ENCODE measurements around the gene PTPRN2. TPM values are rescaled to one million over a fixed set of nuclear protein-coding genes. Genes with fewer than 3 reads are reported as not detected.
A peak's percentile ranks its signal among the peaks of the same experiment; 100 is the strongest.

Gene PTPRN2
- total RNA-seq, 5 donors from 2014 or later (not counting 1 experiment from before 2014, with no cell fraction given), result 0.60 to 1.7 (median 0.82) TPM

- POLR2A ChIA-PET, result no interaction called here
- WGBS (ENCODE audit: insufficient coverage), result 88% methylated on average over 15 of the region's 18 CpGs
- CTCF ChIA-PET, result no interaction called here
Measured at GRCh38 chr7:157907091-157907490, 680.5 kb downstream of the PTPRN2 start.

GRCh38 chr7:157906583-157906982 lies 681.0 kb downstream of the PTPRN2 start:
- H3K27ac Mint-ChIP-seq, result no peak overlapping the region

More at GRCh38 chr7:157907091-157907490, 680.5 kb downstream of the PTPRN2 start:
- peaks cover 0 to 4% of the 10 kb centered on the region in 2 experiments for H3K4me1 ChIP-seq (ENCODE audit: control insufficient read depth in 1 of 2, extremely low read depth in 1 of 2, insufficient read depth in 2 of 2, low read length in 2 of 2)
- no peak overlapping the region for H3K27ac Mint-ChIP-seq
- H3K27me3 ChIP-seq (replicated peaks in 1 of 2; ENCODE audit: control insufficient read depth in 2 of 2, extremely low read depth in 1 of 2, insufficient read depth in 2 of 2, low read length in 1 of 2), result peaks cover 0 to 9% of the 10 kb centered on the region in 2 experiments
- DNase-seq (no peak), ATAC-seq (replicated peaks in 1 of 4) (no peak)
- no peak overlapping the region for H3K4me3 ChIP-seq (ENCODE audit: control insufficient read depth in 1 of 2, extremely low read depth in 1 of 2, low read length in 1 of 2)
- no peak overlapping the region for H3K4me3 Mint-ChIP-seq
- no peaks in the 10 kb centered on the region for H3K36me3 Mint-ChIP-seq
- peaks cover 0 to 6% (median 0%) of the 10 kb centered on the region in 3 donors for H3K9me3 Mint-ChIP-seq
- no peaks in the 10 kb centered on the region for H3K4me1 Mint-ChIP-seq
- H3K36me3 ChIP-seq (ENCODE audit: control insufficient read depth in 2 of 2, extremely low read depth in 1 of 2, insufficient read depth in 1 of 2, low read length in 1 of 2), result no peaks in the 10 kb centered on the region
- no peak overlapping the region for H3K27ac ChIP-seq (ENCODE audit: low read length)
- no peaks in the 10 kb centered on the region for H3K27me3 Mint-ChIP-seq
- no peaks in the 10 kb centered on the region for H3K9me3 ChIP-seq

GRCh38 chr7:157905651-157906461 lies 681.8 kb downstream of the PTPRN2 start:
- Histone ChIP-seq H3K4me3 (ENCODE audit: control insufficient read depth in 1 of 2, extremely low read depth in 1 of 2, low read length in 1 of 2) (no peak overlapping the region), H3K27me3 (replicated peaks in 1 of 2; ENCODE audit: control insufficient read depth in 2 of 2, extremely low read depth in 1 of 2, insufficient read depth in 2 of 2, low read length in 1 of 2) (peaks cover 0 to 9% of the 10 kb centered on the region in 2 experiments), H3K36me3 (ENCODE audit: control insufficient read depth in 2 of 2, extremely low read depth in 1 of 2, insufficient read depth in 1 of 2, low read length in 1 of 2) (no peaks in the 10 kb centered on the region), H3K27ac (ENCODE audit: low read length) (no peak overlapping the region), H3K9me3 (no peaks in the 10 kb centered on the region), H3K4me1 (ENCODE audit: control insufficient read depth in 1 of 2, extremely low read depth in 1 of 2, insufficient read depth in 2 of 2, low read length in 2 of 2) (peaks cover 0 to 4% of the 10 kb centered on the region in 2 experiments)
- ChIA-PET POLR2A (interaction anchor here in 1 of 2 donors (0.6 kb wide), 1 partner anchor 22 kb away, joined by 10 read pairs; no protein-coding TSS in a partner anchor), CTCF (interaction anchor here in 1 of 2 donors (0.5 kb wide), 1 partner anchor 11 kb away, joined by 3 read pairs; no protein-coding TSS in a partner anchor)
- H3K4me1 Mint-ChIP-seq, result no peaks in the 10 kb centered on the region
- DNase-seq, result no peak
- H3K4me3 Mint-ChIP-seq, result no peak overlapping the region
- H3K9me3 Mint-ChIP-seq, result no peaks in the 10 kb centered on the region
- no peak overlapping the region for H3K27ac Mint-ChIP-seq
- 41% methylated on average over 11 of the region's 20 CpGs for WGBS (ENCODE audit: insufficient coverage)
- H3K36me3 Mint-ChIP-seq, result no peaks in the 10 kb centered on the region
- no peaks in the 10 kb centered on the region for H3K27me3 Mint-ChIP-seq
- ATAC-seq (replicated peaks in 1 of 4), result no peak

More at GRCh38 chr7:157906583-157906982, 681.0 kb downstream of the PTPRN2 start:
- Histone ChIP-seq H3K36me3 (ENCODE audit: control insufficient read depth in 2 of 2, extremely low read depth in 1 of 2, insufficient read depth in 1 of 2, low read length in 1 of 2) (no peaks in the 10 kb centered on the region), H3K4me1 (ENCODE audit: control insufficient read depth in 1 of 2, extremely low read depth in 1 of 2, insufficient read depth in 2 of 2, low read length in 2 of 2) (peaks cover 0 to 4% of the 10 kb centered on the region in 2 experiments), H3K9me3 (no peaks in the 10 kb centered on the region), H3K4me3 (ENCODE audit: control insufficient read depth in 1 of 2, extremely low read depth in 1 of 2, low read length in 1 of 2) (no peak overlapping the region), H3K27ac (ENCODE audit: low read length) (no peak overlapping the region), H3K27me3 (replicated peaks in 1 of 2; ENCODE audit: control insufficient read depth in 2 of 2, extremely low read depth in 1 of 2, insufficient read depth in 2 of 2, low read length in 1 of 2) (peaks cover 0 to 9% of the 10 kb centered on the region in 2 experiments)
- ATAC-seq (replicated peaks in 1 of 4) (no peak), DNase-seq (no peak)
- peaks cover 0 to under 1% (median 0%) of the 10 kb centered on the region in 3 donors for H3K9me3 Mint-ChIP-seq
- no peaks in the 10 kb centered on the region for H3K4me1 Mint-ChIP-seq
- H3K4me3 Mint-ChIP-seq, result no peak overlapping the region
- 57% methylated on average over 3 of the region's 7 CpGs for WGBS (ENCODE audit: insufficient coverage)
- no peaks in the 10 kb centered on the region for H3K27me3 Mint-ChIP-seq
- ChIA-PET POLR2A (no interaction called here), CTCF (interaction anchor here in 1 of 2 donors (0.5 kb wide), 1 partner anchor 12 kb away, joined by 3 read pairs; no protein-coding TSS in a partner anchor)
- H3K36me3 Mint-ChIP-seq, result no peaks in the 10 kb centered on the region

GRCh38 chr7:157904866-157905570 lies 682.6 kb downstream of the PTPRN2 start:
- WGBS (ENCODE audit: insufficient coverage), result 81% methylated on average over 6 of the region's 17 CpGs

GRCh38 chr7:157904211-157904865 lies 683.3 kb downstream of the PTPRN2 start:
- Mint-ChIP-seq H3K4me1 (no peaks in the 10 kb centered on the region), H3K27me3 (no peaks in the 10 kb centered on the region), H3K9me3 (no peaks in the 10 kb centered on the region), H3K36me3 (no peaks in the 10 kb centered on the region), H3K27ac (no peak overlapping the region), H3K4me3 (no peak overlapping the region)
- no peaks in the 10 kb centered on the region for H3K9me3 ChIP-seq
- DNase-seq (peak in 1 of 35 experiments; percentile 46), ATAC-seq (replicated peaks in 1 of 4) (no peak)
- H3K27me3 ChIP-seq (replicated peaks in 1 of 2; ENCODE audit: control insufficient read depth in 2 of 2, extremely low read depth in 1 of 2, insufficient read depth in 2 of 2, low read length in 1 of 2), result peaks cover 0 to 9% of the 10 kb centered on the region in 2 experiments
- ChIA-PET POLR2A (no interaction called here), CTCF (no interaction called here)
- no peak overlapping the region for H3K4me3 ChIP-seq (ENCODE audit: control insufficient read depth in 1 of 2, extremely low read depth in 1 of 2, low read length in 1 of 2)
- 87% methylated on average over 23 of the region's 28 CpGs for WGBS (ENCODE audit: insufficient coverage)
- H3K36me3 ChIP-seq (ENCODE audit: control insufficient read depth in 2 of 2, extremely low read depth in 1 of 2, insufficient read depth in 1 of 2, low read length in 1 of 2), result no peaks in the 10 kb centered on the region
- no peak overlapping the region for H3K27ac ChIP-seq (ENCODE audit: low read length)
- H3K4me1 ChIP-seq (ENCODE audit: control insufficient read depth in 1 of 2, extremely low read depth in 1 of 2, insufficient read depth in 2 of 2, low read length in 2 of 2), result peaks cover 0 to 4% of the 10 kb centered on the region in 2 experiments

More at GRCh38 chr7:157904866-157905570, 682.6 kb downstream of the PTPRN2 start:
- Mint-ChIP-seq H3K9me3 (no peaks in the 10 kb centered on the region), H3K27ac (no peak overlapping the region), H3K36me3 (no peaks in the 10 kb centered on the region), H3K4me1 (no peaks in the 10 kb centered on the region), H3K27me3 (no peaks in the 10 kb centered on the region), H3K4me3 (no peak overlapping the region)
- DNase-seq (no peak), ATAC-seq (replicated peaks in 1 of 4) (no peak)
- ChIA-PET POLR2A (interaction anchor here in 1 of 2 donors (0.6 kb wide), 1 partner anchor 23 kb away, joined by 10 read pairs; no protein-coding TSS in a partner anchor), CTCF (no interaction called here)
- H3K27me3 ChIP-seq (replicated peaks in 1 of 2; ENCODE audit: control insufficient read depth in 2 of 2, extremely low read depth in 1 of 2, insufficient read depth in 2 of 2, low read length in 1 of 2), result peaks cover 0 to 9% of the 10 kb centered on the region in 2 experiments
- H3K36me3 ChIP-seq (ENCODE audit: control insufficient read depth in 2 of 2, extremely low read depth in 1 of 2, insufficient read depth in 1 of 2, low read length in 1 of 2), result no peaks in the 10 kb centered on the region
- H3K4me3 ChIP-seq (ENCODE audit: control insufficient read depth in 1 of 2, extremely low read depth in 1 of 2, low read length in 1 of 2), result no peak overlapping the region
- no peak overlapping the region for H3K27ac ChIP-seq (ENCODE audit: low read length)
- H3K9me3 ChIP-seq, result no peaks in the 10 kb centered on the region
- peaks cover 0 to 4% of the 10 kb centered on the region in 2 experiments for H3K4me1 ChIP-seq (ENCODE audit: control insufficient read depth in 1 of 2, extremely low read depth in 1 of 2, insufficient read depth in 2 of 2, low read length in 2 of 2)

- Mint-ChIP-seq H3K27ac (no peak overlapping the region), H3K36me3 (no peaks in the 10 kb centered on the region), H3K9me3 (no peaks in the 10 kb centered on the region), H3K27me3 (no peaks in the 10 kb centered on the region), H3K4me1 (no peaks in the 10 kb centered on the region), H3K4me3 (no peak overlapping the region)
- H3K27ac ChIP-seq (ENCODE audit: low read length), result no peak overlapping the region
- DNase-seq (no peak), ATAC-seq (replicated peaks in 1 of 4) (no peak)
- H3K4me3 ChIP-seq (ENCODE audit: control insufficient read depth in 1 of 2, extremely low read depth in 1 of 2, low read length in 1 of 2), result no peak overlapping the region
- peaks cover 0 to 9% of the 10 kb centered on the region in 2 experiments for H3K27me3 ChIP-seq (replicated peaks in 1 of 2; ENCODE audit: control insufficient read depth in 2 of 2, extremely low read depth in 1 of 2, insufficient read depth in 2 of 2, low read length in 1 of 2)
- ChIA-PET POLR2A (interaction anchor here in 1 of 2 donors (0.6 kb wide), 1 partner anchor 25 kb away, joined by 3 read pairs; no protein-coding TSS in a partner anchor), CTCF (no interaction called here)
- H3K36me3 ChIP-seq (ENCODE audit: control insufficient read depth in 2 of 2, extremely low read depth in 1 of 2, insufficient read depth in 1 of 2, low read length in 1 of 2), result no peaks in the 10 kb centered on the region
- H3K9me3 ChIP-seq, result no peaks in the 10 kb centered on the region
- peaks cover 0 to 4% of the 10 kb centered on the region in 2 experiments for H3K4me1 ChIP-seq (ENCODE audit: control insufficient read depth in 1 of 2, extremely low read depth in 1 of 2, insufficient read depth in 2 of 2, low read length in 2 of 2)
- 86% methylated on average over 13 of the region's 14 CpGs for WGBS (ENCODE audit: insufficient coverage)
Measured at GRCh38 chr7:157903710-157904109, 683.9 kb downstream of the PTPRN2 start.
